NCI-H2081 (cell line): ENCODE data around the gene BBS9.
"Not testable (repeated sequence)": the region's sequence is repeated elsewhere in the genome, so short reads cannot be mapped to it uniquely, and the experiment has no call there.

Source experiments
- DNase-seq, 2 experiments: peaks; one replicate each; lab custom pipeline; 2025; lab: John Stamatoyannopoulos, UW

The BBS9 gene

GRCh38 chr7:33128990-33129805 is at the start of gene BBS9:
Gene BBS9 (plus strand): TSS chr7:33129564. CDS start chr7:33146253, 16,689 bp downstream.
- DNase-seq = peak; percentile 96 to 97

GRCh38 chr7:33079763-33080690 is 49.3 kb upstream of the BBS9 start:
- DNase-seq = no peak

- no peak for DNase-seq
These were observed 42.0 kb upstream of the BBS9 start for GRCh38 chr7:33087356-33087755.

- no peak for DNase-seq
These were observed 41.5 kb upstream of the BBS9 start for GRCh38 chr7:33087858-33088257.

- no peak for DNase-seq
These were observed 40.2 kb upstream of the BBS9 start for GRCh38 chr7:33089142-33089541.

- DNase-seq = no peak
These were observed 38.2 kb upstream of the BBS9 start for GRCh38 chr7:33091111-33091531.

GRCh38 chr7:33091641-33092191 is 37.6 kb upstream of the BBS9 start:
- no peak for DNase-seq

GRCh38 chr7:33093266-33093665 is 36.1 kb upstream of the BBS9 start:
- DNase-seq = no peak

- DNase-seq = not testable (repeated sequence)
These were observed 34.6 kb upstream of the BBS9 start for GRCh38 chr7:33094745-33095275.

- no peak for DNase-seq
These were observed 30.0 kb upstream of the BBS9 start for GRCh38 chr7:33099154-33099940.

GRCh38 chr7:33100770-33101169 is 28.6 kb upstream of the BBS9 start:
- no peak for DNase-seq

GRCh38 chr7:33101906-33102305 is 27.5 kb upstream of the BBS9 start:
- DNase-seq = no peak

GRCh38 chr7:33107136-33108066 is 22.0 kb upstream of the BBS9 start:
- DNase-seq = peak; percentile 29 to 62

GRCh38 chr7:33108554-33109004 is 20.8 kb upstream of the BBS9 start:
- no peak for DNase-seq

- peak; percentile 82 to 83 for DNase-seq
These were observed 20.2 kb upstream of the BBS9 start, which contains the start of gene RP9 for GRCh38 chr7:33109005-33109757. Gene RP9 (minus strand): TSS chr7:33109404. CDS start chr7:33109372, 32 bp downstream.

- peak; percentile 2 to 49 for DNase-seq
These were observed 19.6 kb upstream of the BBS9 start for GRCh38 chr7:33109758-33110238.

- DNase-seq = no peak
These were observed 17.8 kb upstream of the BBS9 start for GRCh38 chr7:33111614-33112013.

- no peak for DNase-seq
These were observed 14.4 kb upstream of the BBS9 start for GRCh38 chr7:33114976-33115375.

GRCh38 chr7:33118383-33118782 is 11.0 kb upstream of the BBS9 start:
- no peak for DNase-seq
